ENCODE measurements around the gene COP1.

GRCh38 chr1:176193023-176193422 lies 14.1 kb downstream of the COP1 start:
- TF ChIP-seq NRF1 (conservative IDR thresholded peaks at IDR 0.05; ENCODE audit: low read depth, low read length) (no peak), FOXM1 (IDR thresholded peaks at IDR 0.05; ENCODE audit: low read depth, low read length) (no peak), CBX5 (IDR thresholded peaks at IDR 0.05; ENCODE audit: low read depth) (no peak), CTCF (IDR thresholded peaks at IDR 0.05 in 2 of 3, conservative IDR thresholded peaks at IDR 0.05 in 1 of 3; ENCODE audit: control insufficient read depth in 2 of 3, extremely low read depth in 1 of 3, insufficient read depth in 1 of 3, low read depth in 3 of 3, low read length in 3 of 3) (no peak), HCFC1 (IDR thresholded peaks at IDR 0.05; ENCODE audit: low read length) (no peak), POLR2A (IDR thresholded peaks at IDR 0.05; ENCODE audit: low read depth, low read length) (no peak), EZH2 (IDR thresholded peaks at IDR 0.05; ENCODE audit: borderline replicate concordance, control insufficient read depth, low read depth, low read length) (no peak), ESRRA (IDR thresholded peaks at IDR 0.05; ENCODE audit: low read length) (no peak), EP300 (IDR thresholded peaks at IDR 0.05; ENCODE audit: borderline replicate concordance in 1 of 2, control insufficient read depth in 1 of 2, low read depth in 2 of 2, low read length in 2 of 2) (peak; percentile 68 to 82; a peak in 3 of 4 replicates), POLR2AphosphoS5 (IDR thresholded peaks at IDR 0.05; ENCODE audit: low read length) (no peak)
